Right lobe of liver (tissue), 6 donors: ENCODE results near the gene TMEM190. TPM values are rescaled to one million over a fixed set of nuclear protein-coding genes. Genes with fewer than 3 reads are reported as not detected.

Experiments used
- ATAC-seq, 4 donors: fragments of 200-7000 bp; cut with Tn5 transposase; one replicate each; pipeline ENCODE4 v1.9.1; 2020; ENCODE audit warnings: mild to moderate bottlenecking in 4 of 4, moderate library complexity in 4 of 4
- DNase-seq, 3 donors: peaks; one replicate each; pipeline ENCODE4 v3.0.0-alpha.2; 2020
- H3K27ac ChIP-seq, 3 donors: fragments of 200-600 bp; one replicate each; pipeline ENCODE4 v1.8.0; 2022
- H3K27me3 ChIP-seq, 2 donors: fragments of 200-600 bp; one replicate each; pipeline ENCODE4 v1.8.0; 2022
- H3K36me3 ChIP-seq, 4 donors: fragments of 200-600 bp; sonication (generic) in 1 of 4; one replicate each; pipeline versions ENCODE4 v1.5.1 to v1.8.0; 2017 to 2022; ENCODE audit warnings: control low read depth in 1 of 4
- H3K4me1 ChIP-seq, 4 donors: fragments of 200-600 bp; sonication (generic) in 1 of 4; one replicate each; pipeline versions ENCODE4 v1.5.1 to v1.8.0; 2017 to 2022; ENCODE audit warnings: control low read depth in 1 of 4
- H3K4me3 ChIP-seq, 3 donors: fragments of 200-600 bp; one replicate each; pipeline ENCODE4 v1.8.0; 2022
- H3K9me3 ChIP-seq, 4 donors: fragments of 200-600 bp; sonication (generic) in 1 of 4; one replicate each; pipeline versions ENCODE4 v1.5.1 to v1.8.0; 2017 to 2022; ENCODE audit warnings: control low read depth in 1 of 4
- CTCF ChIP-seq, 4 donors: fragments of 200-600 bp in 3 of 4; fragments of 450-650 bp in 1 of 4; IDR thresholded peaks; one replicate each; pipeline versions ENCODE4 v1.5.1 to v1.8.0; 2016 to 2022; ENCODE audit warnings: antibody characterized with exemption in 4 of 4, mild to moderate bottlenecking in 2 of 4
- POLR2A ChIP-seq: fragments of 450-650 bp; IDR thresholded peaks from one replicate; pipeline ENCODE4 v1.6.1; 2017; ENCODE audit warnings: antibody characterized with exemption, mild to moderate bottlenecking
- WGBS: methylation state at CpG from one replicate; pipeline ENCODE4 v1.1.6; 2018; ENCODE audit warnings: low coverage, low lambda C conversion rate; ENCODE audit not compliant: insufficient coverage; ENCODE audit errors: missing lambda C conversion rate; 5-methylcytosine and 5-hydroxymethylcytosine counted together
- intact Hi-C, 2 donors: fragments of 100-400 bp; cut with DNase I; formaldehyde crosslinking; loops; one replicate each; pipeline versions ENCODE4 v1.11.2 to v1.14.1; 2022
- total RNA-seq, 6 experiments: library from RNA; depleted of rRNA in 2 of 6; stranded (reverse); fragments of >200 nt in 2 of 6; fragmentation: NEBNext Ultra II Directional in 3 of 6; extraction: Animal tissue kit (Norgen Biotek cat#: 25700) in 3 of 6; gene quantifications; one replicate each; pipeline versions ENCODE4 v1.1.0 to v1.2.4, GENCODE V29; 2016 to 2023
- donor health status: DM: no; HTN: yes; CAD: no.
- donor health status: DM: no; HTN: no; CAD: no.
- donor health status: DM: no; HTN: no; CAD: no.
- donor health status: DM: no; HTN: yes; CAD: no.
- donor health status: DM: no; HTN: yes; CAD: no.

TMEM190 gene
- total RNA-seq, 6 experiments from 2014 or later: not detected

- intact Hi-C loops: no loop called here
- H3K36me3 ChIP-seq: no peaks in the 10 kb centered on the region
Observed at GRCh38 chr19:55346725-55347441, 29.7 kb upstream of the TMEM190 start.

GRCh38 chr19:55347442-55348009, 29.1 kb upstream of the TMEM190 start:
- Histone ChIP-seq H3K9me3 (no peaks in the 10 kb centered on the region), H3K27ac (no peak overlapping the region), H3K27me3 (no peaks in the 10 kb centered on the region), H3K4me3 (no peak overlapping the region), H3K4me1 (no peaks in the 10 kb centered on the region), H3K36me3 (no peaks in the 10 kb centered on the region)
- intact Hi-C loops: no loop called here
- no peak for TF ChIP-seq CTCF (IDR thresholded peaks at IDR 0.05)
- no peak for TF ChIP-seq POLR2A
- DNase-seq: no peak
- WGBS: no CpG with 5 or more reads among the region's 10 CpGs
- ATAC-seq: no peak

More at GRCh38 chr19:55346725-55347441, 29.7 kb upstream of the TMEM190 start:
- no peak for ATAC-seq
- Histone ChIP-seq H3K4me1 (no peaks in the 10 kb centered on the region), H3K4me3 (no peak overlapping the region), H3K27me3 (no peaks in the 10 kb centered on the region), H3K9me3 (no peaks in the 10 kb centered on the region), H3K27ac (no peak overlapping the region)
- 90% methylated on average over 8 of the region's 41 CpGs for WGBS
- DNase-seq: peak in 1 of 3 donors; percentile 12
- TF ChIP-seq CTCF (IDR thresholded peaks at IDR 0.05): no peak
- TF ChIP-seq POLR2A: no peak

- peaks cover 0 to 2% (median 0%) of the 10 kb centered on the region in 4 donors for H3K4me1 ChIP-seq
- WGBS: 91% methylated on average over 10 of the region's 22 CpGs
- no peak overlapping the region for H3K4me3 ChIP-seq
- ATAC-seq (no peak), DNase-seq (no peak)
- no peak overlapping the region for H3K27ac ChIP-seq
- TF ChIP-seq CTCF (IDR thresholded peaks at IDR 0.05) (no peak), POLR2A (no peak)
- no peaks in the 10 kb centered on the region for H3K36me3 ChIP-seq
- peaks cover 0 to 7% of the 10 kb centered on the region in 2 donors for H3K27me3 ChIP-seq
- intact Hi-C loops: no loop called here
- H3K9me3 ChIP-seq: no peaks in the 10 kb centered on the region
Observed at GRCh38 chr19:55348317-55349034, 28.1 kb upstream of the TMEM190 start.

- H3K27me3 ChIP-seq: peaks cover 0 to 11% of the 10 kb centered on the region in 2 donors
- H3K36me3 ChIP-seq: no peaks in the 10 kb centered on the region
- intact Hi-C loops: no loop called here
- no peaks in the 10 kb centered on the region for H3K9me3 ChIP-seq
- ATAC-seq (no peak), DNase-seq (no peak)
- H3K4me3 ChIP-seq: no peak overlapping the region
- TF ChIP-seq POLR2A (no peak), CTCF (IDR thresholded peaks at IDR 0.05) (no peak)
- H3K27ac ChIP-seq: no peak overlapping the region
- H3K4me1 ChIP-seq: peaks cover 0 to 6% (median 0%) of the 10 kb centered on the region in 4 donors
- WGBS: 48% methylated on average over 7 of the region's 11 CpGs
Observed at GRCh38 chr19:55350620-55351315, 25.9 kb upstream of the TMEM190 start.
